ENCODE data around the gene STX11.

Gene STX11

DNA sequence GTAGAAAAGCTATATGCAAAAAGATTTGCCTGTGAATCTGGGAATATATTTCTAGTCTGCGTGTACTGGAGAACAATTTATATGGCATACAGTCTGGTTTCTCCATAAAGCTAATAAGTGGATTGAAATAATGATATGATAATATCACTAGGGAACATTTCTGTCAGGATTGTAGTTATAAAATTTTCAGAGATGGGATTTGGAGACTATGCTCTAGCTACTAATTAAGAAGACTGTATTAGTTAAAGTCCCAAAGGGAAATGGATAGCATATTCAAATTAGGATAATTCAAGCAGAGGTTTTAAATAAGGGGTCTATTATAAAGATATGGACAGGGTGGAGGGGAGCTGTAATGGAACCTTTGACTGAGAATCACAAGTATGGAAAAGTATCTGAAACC is 7.2 kb upstream of the STX11 start:
- no peak for DNase-seq (ENCODE audit: low read depth in 2 of 2)

DNA sequence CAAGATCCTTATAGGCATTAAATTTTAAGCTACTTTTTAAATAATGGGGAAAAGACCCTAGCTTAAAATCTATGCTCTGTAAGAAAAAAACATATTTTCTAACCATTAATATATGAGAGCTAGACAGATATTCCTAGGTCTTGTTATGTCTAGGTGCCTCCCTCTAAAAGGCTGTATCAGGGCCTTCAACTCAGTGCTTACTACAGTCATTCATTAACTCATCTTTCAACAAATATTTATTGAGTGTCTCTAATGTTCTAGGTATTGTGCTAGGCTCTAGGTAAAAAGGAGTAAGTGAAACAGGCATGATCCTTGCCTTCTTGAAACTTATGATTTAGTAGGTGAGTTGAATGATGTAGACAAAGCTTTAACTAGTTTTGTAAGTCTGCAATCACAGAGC is 6.4 kb upstream of the STX11 start:
- DNase-seq (ENCODE audit: low read depth in 2 of 2) = no peak

DNA sequence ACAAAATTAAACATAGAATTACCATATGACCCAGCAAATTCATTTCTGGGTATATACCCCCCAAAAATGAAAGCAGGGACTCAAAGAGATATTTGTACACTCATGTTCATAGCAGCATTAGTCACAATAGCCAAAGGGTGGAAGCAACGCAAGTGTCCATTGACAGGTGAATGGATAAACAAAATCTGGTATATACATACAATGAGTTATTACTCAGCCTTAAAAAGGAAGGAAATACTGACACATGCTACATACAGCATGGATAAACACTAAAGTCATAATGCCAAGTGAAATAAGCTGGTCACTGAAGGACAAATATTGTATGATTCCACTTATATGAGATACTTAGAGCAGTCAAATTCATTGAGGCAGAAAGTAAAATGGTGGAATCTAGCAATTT is 5.3 kb upstream of the STX11 start:
- DNase-seq (ENCODE audit: low read depth in 2 of 2) = no peak

DNA sequence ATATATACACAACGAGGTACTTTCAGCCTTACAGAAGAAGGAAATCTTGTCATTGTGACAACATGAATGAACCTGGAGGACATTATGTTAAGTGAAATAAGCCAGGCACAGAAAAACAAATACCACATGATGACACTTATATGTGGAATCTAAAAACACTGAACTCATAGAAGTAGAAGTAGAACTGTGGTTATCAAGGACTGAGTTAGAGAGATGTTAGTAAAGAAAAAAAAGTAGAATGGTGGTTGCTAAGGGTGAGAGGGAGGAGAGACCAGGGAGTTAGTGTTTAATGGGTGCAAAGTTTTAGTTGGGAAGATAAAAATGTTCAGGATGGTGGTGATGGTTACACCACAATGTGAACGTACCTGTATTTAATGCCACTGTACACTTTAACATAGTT is 4.8 kb upstream of the STX11 start:
- no peak for DNase-seq (ENCODE audit: low read depth in 2 of 2)

DNA sequence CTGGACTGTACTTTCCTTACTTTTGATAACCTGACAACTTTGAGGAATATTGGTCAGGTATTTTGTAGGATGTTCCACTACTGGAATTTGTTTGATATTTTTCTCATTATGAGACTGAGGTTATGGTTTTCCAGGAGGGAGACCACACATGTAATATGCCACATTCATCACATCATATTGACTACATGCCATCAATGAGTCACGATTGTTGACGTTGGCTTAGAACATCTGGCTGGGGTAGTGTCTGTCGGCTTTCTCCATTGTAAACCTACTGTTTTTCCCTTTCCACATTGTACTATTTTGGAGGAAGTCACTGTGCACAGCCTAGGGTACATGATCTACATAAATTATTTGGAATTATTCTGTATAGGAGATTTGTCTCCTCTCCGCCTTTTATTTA is 1.4 kb upstream of the STX11 start:
- DNase-seq (ENCODE audit: low read depth in 2 of 2) = no peak

DNA sequence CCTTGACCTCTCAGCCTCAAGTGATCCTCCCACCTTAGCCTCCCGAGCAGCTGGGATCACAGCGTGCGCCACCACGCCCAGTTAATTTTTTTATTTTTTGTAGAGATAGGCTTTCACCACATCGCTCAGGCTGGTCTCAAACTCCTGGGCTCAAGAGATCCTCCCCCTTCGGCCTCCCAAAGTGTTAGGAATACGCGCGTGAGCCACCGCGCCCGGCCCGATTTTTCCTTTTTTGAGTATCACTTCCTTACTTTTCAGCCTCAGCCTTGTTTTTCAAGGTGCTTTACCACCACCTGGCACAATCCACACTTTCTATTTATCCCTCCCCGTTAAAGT is 791 bp upstream of the STX11 start:
- no peak for DNase-seq (ENCODE audit: low read depth in 2 of 2)

DNA sequence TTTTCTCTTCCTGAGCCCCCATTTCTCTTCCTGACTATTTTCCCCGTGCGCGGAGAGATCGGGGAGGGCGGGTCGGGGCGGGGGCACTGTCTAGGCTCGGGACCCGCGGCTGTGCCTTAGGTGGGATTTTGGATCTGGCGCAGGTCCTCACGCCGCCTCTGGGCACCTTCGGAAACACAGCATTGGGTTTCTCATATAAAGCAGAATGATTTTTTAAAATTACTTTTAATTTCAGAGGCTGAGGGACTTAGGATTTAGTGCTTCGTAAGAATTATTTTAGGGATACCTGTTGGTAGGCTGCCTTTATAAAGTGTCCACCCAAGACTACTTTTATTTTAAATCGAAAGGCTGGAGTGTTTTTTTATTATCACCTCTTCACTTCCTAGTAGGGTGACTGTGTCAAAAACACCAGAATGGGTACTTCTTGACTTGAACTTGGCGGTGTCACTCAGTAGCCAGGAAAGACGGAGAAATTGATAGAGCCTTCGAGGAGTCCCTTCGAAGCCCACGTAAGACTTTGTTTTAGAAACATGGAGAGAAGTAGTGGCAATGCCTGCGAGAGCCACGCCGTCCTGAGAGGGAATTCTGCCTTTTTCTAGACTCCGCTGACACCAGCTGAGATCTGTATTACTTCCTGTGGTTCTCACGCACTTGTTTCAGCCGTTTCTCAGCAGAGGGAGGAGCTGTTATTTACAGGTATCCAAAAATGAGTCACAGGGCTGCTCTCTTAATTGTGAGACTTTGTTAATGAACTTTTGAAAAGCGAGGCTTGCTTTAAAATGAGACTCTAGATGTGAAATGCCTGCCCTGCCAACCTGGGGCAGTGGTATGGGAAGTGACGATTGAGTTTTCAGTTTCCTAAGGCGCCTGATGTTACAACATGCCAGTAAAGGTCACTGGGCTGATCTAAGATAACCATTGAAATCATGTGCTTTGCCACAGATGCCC is 667 bp downstream of the STX11 start:
- DNase-seq (ENCODE audit: low read depth in 2 of 2) = peak; percentile 21 to 54

DNA sequence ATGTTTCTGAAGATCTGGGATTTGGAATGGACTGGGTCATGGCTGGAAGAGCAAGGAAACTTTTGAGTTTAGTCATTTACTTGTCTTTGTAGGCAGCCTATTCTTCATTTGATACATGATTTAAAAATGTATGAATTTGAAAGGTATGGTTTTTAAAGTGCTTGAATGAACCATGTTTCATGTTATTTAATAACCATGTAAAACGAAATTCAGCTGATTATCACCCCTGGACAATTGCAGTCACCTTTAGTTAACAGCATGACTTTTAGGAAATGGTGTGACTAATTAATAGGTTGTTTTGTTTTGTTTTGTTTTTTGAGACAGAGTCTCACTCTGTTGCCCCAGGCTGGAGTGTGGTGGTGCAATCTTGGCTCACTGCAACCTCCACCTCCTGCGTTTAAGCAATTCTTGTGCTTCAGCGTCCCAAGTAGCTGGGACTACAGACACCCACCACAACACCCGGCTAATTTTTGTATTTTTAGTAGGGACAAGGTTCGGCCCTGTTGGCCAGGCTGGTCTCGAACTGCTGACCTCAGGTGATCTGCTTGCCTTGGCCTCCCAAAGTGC is 2.1 kb downstream of the STX11 start:
- DNase-seq (ENCODE audit: low read depth in 2 of 2) = no peak

DNA sequence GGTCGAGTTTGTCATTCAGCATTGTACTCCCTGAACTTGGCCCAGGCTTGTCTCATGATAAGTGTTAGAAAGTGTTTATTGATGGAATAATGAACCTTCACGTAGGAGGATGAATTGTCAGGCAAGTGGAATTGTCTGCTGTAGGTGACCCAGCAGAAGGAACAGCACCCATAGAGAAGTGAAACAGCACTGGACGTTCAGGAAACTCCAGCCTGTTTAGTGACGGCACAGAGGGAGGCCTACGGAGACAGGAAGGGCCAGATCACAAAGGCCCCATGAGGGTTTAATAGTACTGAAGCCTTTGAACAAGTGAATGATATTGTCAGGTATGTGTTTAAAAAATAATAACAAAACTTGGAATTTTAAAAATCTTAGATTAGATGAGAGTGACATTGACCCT is 2.9 kb downstream of the STX11 start:
- DNase-seq (ENCODE audit: low read depth in 2 of 2) = no peak

DNA sequence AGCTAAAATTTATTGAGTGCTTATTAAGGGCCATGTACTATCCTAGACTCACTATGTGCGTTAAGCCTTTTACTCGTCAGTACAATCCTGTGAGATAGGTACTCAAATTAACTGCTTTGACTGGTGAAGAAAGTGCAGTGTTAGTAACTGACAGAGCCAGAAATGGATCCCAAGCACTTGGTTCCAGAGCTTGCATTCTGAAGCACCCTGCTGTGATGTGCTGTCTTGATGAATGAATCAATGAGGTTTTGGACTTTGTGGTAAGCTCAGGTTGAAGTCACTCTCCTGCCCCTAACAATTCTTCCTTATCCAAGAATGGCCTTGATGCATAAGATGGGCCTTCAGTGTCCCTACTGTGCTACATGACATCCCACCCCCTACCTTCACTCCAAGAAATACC is 3.7 kb downstream of the STX11 start:
- DNase-seq (ENCODE audit: low read depth in 2 of 2) = no peak

DNA sequence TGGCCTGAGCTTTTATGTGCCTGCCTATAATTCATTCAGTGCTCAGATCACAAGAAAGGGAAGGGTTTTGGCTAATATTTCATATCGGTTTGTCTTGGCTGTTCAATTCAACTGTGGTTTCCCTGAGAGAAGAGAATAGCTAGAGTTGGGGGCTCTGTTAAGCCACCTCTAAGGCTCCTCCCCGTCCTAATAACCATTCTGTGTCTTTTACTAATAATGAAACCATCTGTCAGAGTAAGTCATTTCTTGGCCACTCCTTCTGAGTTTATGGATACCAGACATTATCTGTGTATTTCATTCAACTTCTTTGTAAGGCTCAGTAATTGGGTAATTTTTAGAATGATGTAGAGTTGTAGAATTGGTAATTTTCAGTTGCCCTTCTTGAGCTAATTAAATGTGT is 5.2 kb downstream of the STX11 start:
- no peak for DNase-seq (ENCODE audit: low read depth in 2 of 2)

DNA sequence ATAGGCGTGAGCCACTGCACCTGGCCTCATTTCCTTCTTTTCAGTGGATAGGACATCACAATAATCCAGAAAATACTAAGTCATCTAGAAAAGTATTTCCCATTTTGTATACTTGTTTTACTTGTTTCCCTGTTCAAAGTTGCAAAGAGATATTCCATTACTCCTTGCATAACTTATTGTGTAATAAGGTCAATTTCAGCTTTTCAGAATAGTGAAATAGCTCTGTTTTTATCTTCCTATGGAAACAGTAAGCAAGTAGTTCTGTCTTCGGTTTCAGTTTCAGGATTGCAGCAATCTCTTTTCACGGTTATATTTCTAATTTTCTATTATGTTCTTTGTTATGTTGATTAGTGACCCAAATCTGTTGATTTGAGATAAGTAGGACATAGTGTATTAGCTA is 6.0 kb downstream of the STX11 start:
- DNase-seq (ENCODE audit: low read depth in 2 of 2) = no peak

DNA sequence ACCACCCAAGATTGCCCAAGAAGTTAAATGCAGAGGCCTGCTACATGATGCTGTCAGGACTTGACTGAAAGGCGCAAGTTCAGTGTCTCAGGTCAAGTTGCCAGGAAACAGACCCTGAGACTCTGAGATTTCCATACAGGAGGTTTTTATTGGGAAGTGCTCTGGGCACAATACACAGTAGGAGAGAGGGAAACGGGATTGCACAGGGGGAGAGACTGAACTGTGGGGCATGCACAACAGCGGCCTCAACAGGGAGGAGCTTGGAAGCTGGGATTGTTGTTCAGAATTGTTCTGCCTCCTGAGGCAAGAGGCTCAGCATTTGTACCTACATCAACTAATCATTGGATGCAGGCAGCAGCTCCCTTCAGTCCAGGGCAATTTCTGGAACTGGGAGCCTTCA is 6.7 kb downstream of the STX11 start:
- DNase-seq (ENCODE audit: low read depth in 2 of 2) = no peak

DNA sequence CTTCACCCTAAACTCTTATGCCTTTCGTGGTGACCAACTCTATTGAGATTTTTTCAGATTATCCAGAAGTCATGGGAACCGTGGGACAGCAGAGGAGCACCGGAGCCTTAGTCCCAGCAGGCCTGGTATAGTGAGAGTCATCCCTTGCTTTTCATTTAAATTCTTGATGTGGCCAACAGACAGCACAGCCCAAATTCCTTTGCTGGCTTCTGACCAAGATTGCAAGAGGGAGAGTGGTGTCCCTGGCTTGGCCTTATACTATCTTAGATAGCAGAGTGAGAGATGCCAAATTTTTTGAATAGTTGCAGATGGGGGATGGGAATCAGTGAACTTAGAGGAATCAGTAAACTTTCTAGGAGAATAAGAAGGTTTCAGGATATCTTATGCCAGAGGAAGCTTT is 7.8 kb downstream of the STX11 start:
- no peak for DNase-seq (ENCODE audit: low read depth in 2 of 2)

DNA sequence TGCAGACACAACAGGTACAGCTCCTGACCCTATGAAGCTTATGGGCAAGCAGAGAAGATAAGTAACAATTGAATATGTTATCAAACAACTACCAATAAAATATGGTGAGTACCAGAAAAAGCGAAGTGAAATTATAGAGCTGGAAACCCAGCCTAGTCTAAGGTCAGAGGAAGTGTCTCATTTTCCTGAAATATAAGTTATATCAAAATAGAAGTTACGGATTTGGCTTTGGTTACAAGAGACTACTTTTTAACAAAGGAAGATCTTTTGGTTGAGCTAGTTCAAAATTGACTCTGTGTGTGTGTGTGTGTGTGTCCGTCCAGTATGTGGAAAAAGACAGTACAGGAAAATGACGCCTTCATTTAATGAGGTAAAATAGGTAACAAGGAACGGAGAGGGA is 8.9 kb downstream of the STX11 start:
- DNase-seq (ENCODE audit: low read depth in 2 of 2) = no peak

DNA sequence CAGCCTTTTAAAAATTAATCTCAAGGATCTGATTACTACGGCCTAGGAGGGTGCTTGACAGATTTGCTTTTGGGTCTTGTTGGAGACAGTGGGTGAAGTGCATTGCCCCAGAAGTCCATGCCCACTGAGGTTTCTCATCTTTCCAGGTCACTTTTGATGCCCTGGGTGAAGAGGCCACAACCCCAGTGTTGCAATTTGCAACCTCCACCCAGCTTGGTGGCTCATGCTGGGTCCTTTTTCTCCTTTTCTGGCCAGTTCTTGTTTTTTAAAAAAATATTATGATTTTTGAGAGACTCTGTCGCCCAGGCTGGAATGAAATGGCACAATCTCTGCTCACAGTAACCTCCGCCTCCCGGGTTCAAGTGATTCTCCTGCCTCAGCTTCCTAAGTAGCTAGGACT is 9.4 kb downstream of the STX11 start:
- no peak for DNase-seq (ENCODE audit: low read depth in 2 of 2)

DNA sequence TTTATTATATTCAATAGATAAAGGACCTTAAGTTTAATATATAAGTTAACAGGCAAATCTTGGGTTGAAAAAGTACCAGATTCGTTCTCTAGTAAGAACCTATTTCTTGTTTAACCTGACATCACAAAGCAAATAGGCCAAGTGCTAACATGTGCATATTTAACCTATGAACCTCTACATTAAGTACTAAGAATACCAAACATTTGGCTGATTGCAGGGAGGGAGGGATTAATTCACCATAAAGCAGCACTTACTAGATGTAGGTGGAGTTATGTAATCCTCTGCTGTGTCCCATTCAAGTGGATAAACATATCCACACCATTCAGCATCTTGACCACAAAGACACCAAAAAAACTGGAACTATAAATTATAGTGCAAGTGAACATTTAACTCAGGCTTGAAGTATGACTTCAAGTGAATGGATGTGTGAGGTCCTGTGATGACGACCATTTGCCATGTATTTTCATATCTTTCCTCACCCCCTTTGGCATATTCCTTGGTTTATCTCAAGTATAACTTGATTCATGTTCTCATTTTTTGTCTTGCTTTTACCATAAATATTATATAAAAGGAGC is 10.2 kb downstream of the STX11 start:
- DNase-seq (ENCODE audit: low read depth in 2 of 2) = no peak

DNA sequence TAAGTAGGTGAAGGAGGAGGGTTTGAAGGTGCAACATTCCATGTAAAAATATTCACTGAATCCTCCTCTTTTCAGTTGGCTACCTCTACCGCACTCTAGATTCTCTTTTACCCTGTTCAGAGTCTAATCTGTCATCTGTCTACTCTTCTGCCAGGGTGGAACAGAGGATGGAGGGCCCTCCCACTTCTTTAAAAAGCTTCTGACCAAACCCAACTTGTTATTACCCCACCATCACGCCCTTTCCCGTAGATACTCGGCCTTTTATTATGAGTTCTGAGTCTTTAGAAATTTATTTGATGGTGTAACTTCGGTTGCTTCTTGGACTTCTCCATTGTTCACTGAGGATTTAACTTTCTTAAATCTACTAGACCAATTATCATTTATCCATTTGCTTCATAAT is 11.7 kb downstream of the STX11 start:
- no peak for DNase-seq (ENCODE audit: low read depth in 2 of 2)

DNA sequence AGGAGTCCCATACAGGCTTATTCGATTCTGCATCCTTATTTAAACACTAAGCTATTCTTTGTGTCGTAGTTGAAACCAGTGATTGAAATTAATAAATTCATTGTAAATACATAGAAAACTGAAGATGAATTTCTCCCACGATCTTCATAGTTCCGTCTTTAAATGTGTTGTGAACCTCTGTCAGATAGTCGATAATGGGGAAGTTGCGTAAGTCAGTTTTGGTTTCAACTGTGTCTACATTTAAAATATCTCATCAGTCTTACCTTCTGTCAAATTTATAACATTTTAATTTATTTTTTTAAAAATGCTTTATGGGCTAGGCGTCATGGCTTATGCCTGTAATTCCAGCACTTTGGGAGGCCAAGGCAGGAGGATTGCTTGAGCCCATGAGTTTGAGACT is 12.7 kb downstream of the STX11 start:
- DNase-seq (ENCODE audit: low read depth in 2 of 2) = no peak

DNA sequence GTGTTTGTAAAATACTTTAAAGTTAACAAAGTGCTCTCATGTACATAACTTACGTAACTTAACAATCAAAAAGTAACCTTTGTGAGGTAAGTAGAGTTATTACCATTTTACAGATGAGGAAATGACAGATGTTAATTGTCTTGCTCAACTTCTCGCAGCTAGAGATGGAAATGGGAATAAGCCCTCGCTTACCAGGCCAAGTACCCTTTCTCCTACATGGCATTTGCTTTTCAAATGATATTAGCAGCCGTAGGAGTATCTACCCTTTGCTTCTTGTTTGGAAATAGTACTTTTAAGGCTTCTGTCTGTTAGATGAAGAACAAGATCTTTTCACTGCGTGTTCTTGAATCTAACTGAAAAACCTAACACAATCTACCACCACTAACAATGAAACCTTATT is 15.5 kb downstream of the STX11 start:
- no peak for DNase-seq (ENCODE audit: low read depth in 2 of 2)

DNA sequence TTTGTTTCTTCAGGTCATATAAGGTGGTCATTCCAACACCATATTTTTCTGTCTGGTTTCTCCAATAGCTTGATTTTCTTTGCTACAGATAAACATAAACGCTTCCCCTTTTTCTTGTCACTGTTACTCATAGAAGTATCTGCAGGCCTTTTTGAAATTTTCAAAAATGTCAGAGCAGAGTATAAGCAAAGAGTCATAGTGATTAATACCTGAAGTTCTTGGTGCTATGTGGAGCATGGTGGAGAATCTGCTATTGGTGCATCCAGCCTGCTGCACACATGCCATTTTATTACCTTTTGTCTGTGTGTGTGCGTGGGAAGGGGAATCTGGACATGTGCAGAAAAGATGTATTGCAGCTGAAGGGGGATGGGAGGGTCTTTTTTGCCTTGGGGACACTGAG is 19.7 kb downstream of the STX11 start:
- no peak for DNase-seq (ENCODE audit: low read depth in 2 of 2)

DNA sequence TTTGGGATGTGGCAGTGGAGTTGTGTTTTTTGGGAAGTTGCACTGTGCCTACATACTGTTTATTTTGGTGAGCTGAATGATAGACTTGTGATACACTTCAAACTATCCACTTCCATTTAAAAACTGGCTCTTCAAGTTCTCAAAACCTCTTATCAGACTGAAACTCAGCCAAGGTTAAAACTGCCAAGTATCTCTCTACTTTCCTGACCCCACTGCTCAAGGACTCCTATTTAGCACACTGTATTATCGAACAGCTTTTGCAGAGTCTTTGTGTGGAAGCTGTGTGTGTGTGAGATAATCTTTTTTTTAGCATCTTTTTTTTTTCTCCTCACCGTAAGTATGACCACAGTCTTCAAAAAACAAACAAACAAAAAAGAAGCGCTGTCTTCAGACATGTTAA is 21.1 kb downstream of the STX11 start:
- DNase-seq (ENCODE audit: low read depth in 2 of 2) = no peak

DNA sequence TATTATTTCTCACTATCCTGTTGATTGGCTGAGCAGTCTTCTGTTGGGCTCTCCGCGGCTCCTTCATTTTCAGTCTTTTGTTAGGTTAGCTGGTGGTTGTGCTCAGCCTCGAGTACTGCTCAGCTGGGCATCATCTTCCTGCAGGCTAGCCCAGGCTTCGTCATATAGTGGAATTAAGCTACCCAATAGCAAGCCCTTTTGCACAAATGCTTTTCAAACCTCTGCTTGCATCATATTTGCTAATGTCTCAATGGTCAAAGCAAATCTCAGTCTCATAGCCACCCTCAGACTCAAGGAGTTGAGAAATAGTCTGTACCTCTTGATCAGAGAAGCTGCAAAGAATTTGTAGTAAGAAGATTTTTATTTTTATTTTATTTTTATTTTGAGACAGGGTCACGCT is 23.7 kb downstream of the STX11 start:
- no peak for DNase-seq (ENCODE audit: low read depth in 2 of 2)

DNA sequence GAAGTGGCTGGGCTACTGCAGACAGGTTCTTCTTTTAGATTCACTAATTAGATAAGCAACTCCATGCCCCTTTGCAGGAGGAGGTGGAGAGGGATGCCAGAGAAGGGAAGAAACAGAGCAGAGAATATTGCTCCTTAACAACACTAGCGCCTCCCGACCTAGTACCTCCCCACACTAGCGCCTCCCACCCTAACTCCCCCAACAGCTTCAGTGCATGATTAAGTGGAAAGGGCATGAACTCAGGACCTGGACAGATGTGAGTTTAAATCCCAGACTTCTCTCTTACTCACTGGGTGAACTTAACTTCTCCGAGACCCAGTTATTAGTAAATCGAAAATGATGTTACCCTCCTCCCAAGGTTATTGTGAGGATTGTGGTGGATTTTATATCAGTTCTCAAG is 25.7 kb downstream of the STX11 start:
- no peak for DNase-seq (ENCODE audit: low read depth in 2 of 2)
